Measurements from ENCODE around the gene MIF4GD. TPM values are rescaled to one million over a fixed set of nuclear protein-coding genes. Genes with fewer than 3 reads are reported as not detected.

MIF4GD gene
- total RNA-seq, 1 experiment from 2014 or later: 26.1 TPM

DNA sequence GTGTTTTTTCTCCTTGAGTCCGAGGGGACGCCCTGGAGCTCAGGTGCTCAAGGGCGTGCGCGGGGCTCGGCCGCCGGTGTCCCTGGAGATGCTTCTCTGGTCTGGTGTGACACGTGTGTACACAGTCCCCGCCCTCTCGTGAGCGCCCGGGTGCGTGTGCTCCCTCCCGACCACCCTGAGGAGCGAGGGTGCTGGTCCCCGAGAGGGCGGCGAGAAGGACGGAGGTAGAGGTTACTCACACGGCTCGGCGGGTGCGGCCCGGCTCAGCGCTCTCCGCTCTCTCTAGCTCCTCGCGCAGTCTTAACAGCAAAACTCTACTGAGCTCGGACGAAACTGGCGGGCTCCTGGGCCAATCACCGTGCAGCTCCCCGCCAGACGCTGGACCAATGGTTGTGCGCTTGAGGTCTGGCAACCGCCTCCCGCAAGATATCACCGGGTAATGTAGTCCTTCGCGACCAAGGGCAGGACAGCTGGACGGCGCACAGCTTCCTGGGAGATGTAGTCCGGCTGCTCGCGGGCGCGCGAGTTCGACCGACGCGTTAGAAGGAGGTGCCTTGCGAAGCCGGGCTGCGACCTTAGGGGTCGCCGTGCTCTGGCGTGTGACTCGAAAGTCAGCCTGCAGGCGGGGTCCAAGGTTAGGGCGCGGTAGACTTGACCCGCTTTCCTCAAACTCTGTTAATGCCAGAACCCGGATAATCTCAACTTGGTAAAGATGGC, 18.2 kb upstream of the MIF4GD start, which contains the start of gene SLC25A19:
Gene SLC25A19, minus strand, starts transcription at position 319 of the 717 bp plus-strand sequence. CDS start 2,669 bp downstream, outside the sequence.
- no peak within 1 kb of the TSS for H3K23ac ChIP-seq (ENCODE audit: insufficient read length, low read depth, low read length)
- Mint-ChIP-seq H3K27ac (peak within 1 kb of the TSS in 2 of 3 experiments; percentile 91 to 95; a peak in 5 of 7 replicates), H3K4me3 (peak within 1 kb of the TSS; percentile 89 to 93)

More for the DNA sequence above, 18.2 kb upstream of the MIF4GD start, which contains the start of gene SLC25A19:
- H3K56ac ChIP-seq (ENCODE audit: insufficient read length, low read depth, low read length): no peak within 1 kb of the TSS
- H3K36me3 Mint-ChIP-seq (ENCODE audit: insufficient read depth in 1 of 3, low read depth in 3 of 3): peaks cover 3 to 21% (median 8%) of the 10 kb centered on the region in 3 experiments; a peak in 5 of 7 replicates
- peak; percentile 100 for DNase-seq
- peak within 1 kb of the TSS; percentile 85 for H3K4me2 ChIP-seq (ENCODE audit: insufficient read depth, insufficient read length, low read length)
- TF ChIP-seq, protein P1, sequence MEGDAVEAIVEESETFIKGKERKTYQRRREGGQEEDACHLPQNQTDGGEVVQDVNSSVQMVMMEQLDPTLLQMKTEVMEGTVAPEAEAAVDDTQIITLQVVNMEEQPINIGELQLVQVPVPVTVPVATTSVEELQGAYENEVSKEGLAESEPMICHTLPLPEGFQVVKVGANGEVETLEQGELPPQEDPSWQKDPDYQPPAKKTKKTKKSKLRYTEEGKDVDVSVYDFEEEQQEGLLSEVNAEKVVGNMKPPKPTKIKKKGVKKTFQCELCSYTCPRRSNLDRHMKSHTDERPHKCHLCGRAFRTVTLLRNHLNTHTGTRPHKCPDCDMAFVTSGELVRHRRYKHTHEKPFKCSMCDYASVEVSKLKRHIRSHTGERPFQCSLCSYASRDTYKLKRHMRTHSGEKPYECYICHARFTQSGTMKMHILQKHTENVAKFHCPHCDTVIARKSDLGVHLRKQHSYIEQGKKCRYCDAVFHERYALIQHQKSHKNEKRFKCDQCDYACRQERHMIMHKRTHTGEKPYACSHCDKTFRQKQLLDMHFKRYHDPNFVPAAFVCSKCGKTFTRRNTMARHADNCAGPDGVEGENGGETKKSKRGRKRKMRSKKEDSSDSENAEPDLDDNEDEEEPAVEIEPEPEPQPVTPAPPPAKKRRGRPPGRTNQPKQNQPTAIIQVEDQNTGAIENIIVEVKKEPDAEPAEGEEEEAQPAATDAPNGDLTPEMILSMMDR (conservative IDR thresholded peaks at IDR 0.05): peak; percentile 59; the same call in 2 of the 3 replicates
- no CpG with 5 or more reads among the region's 65 CpGs for WGBS (ENCODE audit: extremely low coverage, insufficient read length, low lambda C conversion rate)
- H4K91ac ChIP-seq (ENCODE audit: insufficient read length, low read depth, low read length): no peak within 1 kb of the TSS
- H2BK12ac ChIP-seq (ENCODE audit: insufficient read length, low read depth, low read length): no peak within 1 kb of the TSS
- no peak within 1 kb of the TSS for H4K8ac ChIP-seq (replicated peaks; ENCODE audit: insufficient read length, low read depth, low read length)
- H3K9me3 Mint-ChIP-seq: no peaks in the 10 kb centered on the region; a peak in 1 of 5 replicates
- H2BK5ac ChIP-seq (ENCODE audit: insufficient read length, low read length): no peak within 1 kb of the TSS
- no peak within 1 kb of the TSS for H2BK15ac ChIP-seq (ENCODE audit: low read depth, low read length)
- H3K79me2 ChIP-seq (ENCODE audit: insufficient read depth, low read length): no peaks in the 10 kb centered on the region
- H3K27me3 Mint-ChIP-seq (ENCODE audit: low read depth): no peaks in the 10 kb centered on the region; the same call in 1 of the 2 replicates
- no peak within 1 kb of the TSS for H2BK20ac ChIP-seq (ENCODE audit: low read depth, low read length, poor library complexity, severe bottlenecking)
- H3K9me3 ChIP-seq (ENCODE audit: control insufficient read depth, low read depth, low read length): no peaks in the 10 kb centered on the region
- H3K4me1 ChIP-seq (ENCODE audit: insufficient read depth, low read length): no peaks in the 10 kb centered on the region
- H2AFZ ChIP-seq (ENCODE audit: low read length): peak within 1 kb of the TSS; percentile 70
- no peaks in the 10 kb centered on the region for H4K20me1 ChIP-seq (ENCODE audit: control insufficient read depth, insufficient read depth, insufficient read length)
- H3T11ph ChIP-seq (ENCODE audit: low read length): no peak within 1 kb of the TSS
- no peaks in the 10 kb centered on the region for H3K79me1 ChIP-seq (ENCODE audit: insufficient read depth, low read depth, low read length, poor library complexity, severe bottlenecking)
- no peak within 1 kb of the TSS for H4K5ac ChIP-seq (ENCODE audit: insufficient read length, low read depth, low read length)
- H3K14ac ChIP-seq (ENCODE audit: insufficient read depth, low read length): no peak within 1 kb of the TSS; the same call in 1 of the 2 replicates
- H2AK5ac ChIP-seq (ENCODE audit: insufficient read length, low read length): no peak within 1 kb of the TSS
- no peak within 1 kb of the TSS for H3K18ac ChIP-seq (ENCODE audit: insufficient read length, low read depth, low read length)
- H3K4me1 Mint-ChIP-seq: peaks cover 8 to 10% of the 10 kb centered on the region in 2 experiments
- H2BK120ac ChIP-seq (ENCODE audit: low read depth, low read length, poor library complexity, severe bottlenecking): no peak within 1 kb of the TSS
- H3K4ac ChIP-seq (ENCODE audit: low read depth, low read length): no peak within 1 kb of the TSS
- H3K27ac ChIP-seq (ENCODE audit: insufficient read length, low read depth, low read length): no peak within 1 kb of the TSS
- peak within 1 kb of the TSS; percentile 65 for H3K9ac ChIP-seq (ENCODE audit: extremely low read depth, insufficient read length, low read length)
- H3K23me2 ChIP-seq (ENCODE audit: insufficient read length, low read depth, low read length, poor library complexity, severe bottlenecking): peaks cover 7% of the 10 kb centered on the region
- H3K27me3 ChIP-seq (ENCODE audit: insufficient read depth, low read length): no peaks in the 10 kb centered on the region

All from H9 (cell line).